ENCODE results near the gene IL17RD. TPM values are rescaled to one million over a fixed set of nuclear protein-coding genes. Genes with fewer than 3 reads are reported as not detected.

The IL17RD gene
- total RNA-seq, 1 donor from 2014 or later: 26.1 TPM

- H2AFZ ChIP-seq (replicated peaks): no peak overlapping the region
- H3K9ac ChIP-seq: no peak overlapping the region
- no peaks in the 10 kb centered on the region for H3K79me2 ChIP-seq (ENCODE audit: low read depth)
- no peaks in the 10 kb centered on the region for H4K20me1 ChIP-seq (ENCODE audit: low read depth)
- Mint-ChIP-seq H3K9me3 (no peaks in the 10 kb centered on the region), H3K36me3 (no peaks in the 10 kb centered on the region), H3K4me3 (peak overlapping the region; percentile 22), H3K4me1 (peaks cover 36% of the 10 kb centered on the region), H3K27me3 (ENCODE audit: insufficient read depth, low read depth) (peaks cover 4% of the 10 kb centered on the region), H3K27ac (no peak overlapping the region)
- H3K4me2 ChIP-seq: no peak overlapping the region
- H3K36me3 ChIP-seq: no peaks in the 10 kb centered on the region
- H3K27ac ChIP-seq: no peak overlapping the region
- peaks cover 18% of the 10 kb centered on the region for H3K4me1 ChIP-seq
- H3F3A ChIP-seq (ENCODE audit: low read depth): no peaks in the 10 kb centered on the region
- TF ChIP-seq EZH2phosphoT487 (IDR thresholded peaks at IDR 0.05): no peak
- TF ChIP-seq, protein P1, sequence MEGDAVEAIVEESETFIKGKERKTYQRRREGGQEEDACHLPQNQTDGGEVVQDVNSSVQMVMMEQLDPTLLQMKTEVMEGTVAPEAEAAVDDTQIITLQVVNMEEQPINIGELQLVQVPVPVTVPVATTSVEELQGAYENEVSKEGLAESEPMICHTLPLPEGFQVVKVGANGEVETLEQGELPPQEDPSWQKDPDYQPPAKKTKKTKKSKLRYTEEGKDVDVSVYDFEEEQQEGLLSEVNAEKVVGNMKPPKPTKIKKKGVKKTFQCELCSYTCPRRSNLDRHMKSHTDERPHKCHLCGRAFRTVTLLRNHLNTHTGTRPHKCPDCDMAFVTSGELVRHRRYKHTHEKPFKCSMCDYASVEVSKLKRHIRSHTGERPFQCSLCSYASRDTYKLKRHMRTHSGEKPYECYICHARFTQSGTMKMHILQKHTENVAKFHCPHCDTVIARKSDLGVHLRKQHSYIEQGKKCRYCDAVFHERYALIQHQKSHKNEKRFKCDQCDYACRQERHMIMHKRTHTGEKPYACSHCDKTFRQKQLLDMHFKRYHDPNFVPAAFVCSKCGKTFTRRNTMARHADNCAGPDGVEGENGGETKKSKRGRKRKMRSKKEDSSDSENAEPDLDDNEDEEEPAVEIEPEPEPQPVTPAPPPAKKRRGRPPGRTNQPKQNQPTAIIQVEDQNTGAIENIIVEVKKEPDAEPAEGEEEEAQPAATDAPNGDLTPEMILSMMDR (IDR thresholded peaks at IDR 0.05): no peak
- no peak for TF ChIP-seq EZH2 (IDR thresholded peaks at IDR 0.05)
- no peak overlapping the region for H3K4me3 ChIP-seq
- no peaks in the 10 kb centered on the region for H3K9me3 ChIP-seq (ENCODE audit: low read depth)
- no peak for DNase-seq (ENCODE audit: low spot score)
- H3K27me3 ChIP-seq: peaks cover 52% of the 10 kb centered on the region
Observed at GRCh38 chr3:57170946-57171345, 5.8 kb upstream of the IL17RD start.

- Mint-ChIP-seq H3K4me1 (peaks cover 40% of the 10 kb centered on the region), H3K36me3 (no peaks in the 10 kb centered on the region), H3K9me3 (no peaks in the 10 kb centered on the region), H3K27me3 (ENCODE audit: insufficient read depth, low read depth) (peaks cover 4% of the 10 kb centered on the region), H3K27ac (no peak overlapping the region), H3K4me3 (peak overlapping the region; percentile 36)
- peaks cover 55% of the 10 kb centered on the region for H3K27me3 ChIP-seq
- no peaks in the 10 kb centered on the region for H3F3A ChIP-seq (ENCODE audit: low read depth)
- H3K36me3 ChIP-seq: no peaks in the 10 kb centered on the region
- H3K4me2 ChIP-seq: peak overlapping the region; percentile 76
- peak overlapping the region; percentile 42 for H3K4me3 ChIP-seq
- H3K27ac ChIP-seq: no peak overlapping the region
- no peak overlapping the region for H3K9ac ChIP-seq
- H4K20me1 ChIP-seq (ENCODE audit: low read depth): no peaks in the 10 kb centered on the region
- DNase-seq (ENCODE audit: low spot score): peak; percentile 90
- TF ChIP-seq EZH2 (IDR thresholded peaks at IDR 0.05) (no peak), EZH2phosphoT487 (IDR thresholded peaks at IDR 0.05) (no peak)
- TF ChIP-seq, protein P1 (IDR thresholded peaks at IDR 0.05): peak; percentile 96
- H3K4me1 ChIP-seq: peaks cover 23% of the 10 kb centered on the region
- peak overlapping the region; percentile 97 for H2AFZ ChIP-seq (replicated peaks)
- H3K9me3 ChIP-seq (ENCODE audit: low read depth): no peaks in the 10 kb centered on the region
- no peaks in the 10 kb centered on the region for H3K79me2 ChIP-seq (ENCODE audit: low read depth)
Observed at GRCh38 chr3:57169872-57170623, 4.9 kb upstream of the IL17RD start.

DNA sequence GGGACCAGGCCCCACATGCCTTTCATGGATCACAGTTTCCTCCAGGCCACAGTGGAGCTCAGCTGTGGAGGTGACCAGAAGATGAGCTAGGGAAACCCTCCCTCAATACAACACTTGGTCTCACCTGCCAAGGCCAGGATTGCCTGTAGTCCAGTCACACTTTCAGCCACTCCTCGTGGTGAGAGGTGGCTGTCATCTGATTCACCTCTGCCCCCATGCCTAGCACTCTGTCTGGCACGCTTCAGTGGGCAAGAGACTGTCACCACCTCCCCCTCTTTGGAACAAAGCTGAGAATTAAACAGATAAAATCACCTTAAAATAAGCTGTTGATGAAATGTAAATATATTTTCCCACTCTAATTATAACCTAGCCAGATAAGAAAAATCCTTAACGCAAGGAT is 4.0 kb upstream of the IL17RD start:
- TF ChIP-seq, protein P1 (IDR thresholded peaks at IDR 0.05): no peak
- no peak for TF ChIP-seq EZH2phosphoT487 (IDR thresholded peaks at IDR 0.05)
- no peak for TF ChIP-seq EZH2 (IDR thresholded peaks at IDR 0.05)
- H3K27me3 ChIP-seq: peaks cover 59% of the 10 kb centered on the region
- H3K27ac ChIP-seq: no peak overlapping the region
- H3F3A ChIP-seq (ENCODE audit: low read depth): no peaks in the 10 kb centered on the region
- peaks cover 4% of the 10 kb centered on the region for H4K20me1 ChIP-seq (ENCODE audit: low read depth)
- H3K4me2 ChIP-seq: peak overlapping the region; percentile 76
- Mint-ChIP-seq H3K27me3 (ENCODE audit: insufficient read depth, low read depth) (peaks cover 4% of the 10 kb centered on the region), H3K9me3 (no peaks in the 10 kb centered on the region), H3K27ac (no peak overlapping the region), H3K36me3 (no peaks in the 10 kb centered on the region), H3K4me3 (no peak overlapping the region), H3K4me1 (peaks cover 40% of the 10 kb centered on the region)
- peaks cover 26% of the 10 kb centered on the region for H3K4me1 ChIP-seq
- no peak overlapping the region for H3K9ac ChIP-seq
- H3K9me3 ChIP-seq (ENCODE audit: low read depth): no peaks in the 10 kb centered on the region
- no peak for DNase-seq (ENCODE audit: low spot score)
- H3K4me3 ChIP-seq: no peak overlapping the region
- H2AFZ ChIP-seq (replicated peaks): no peak overlapping the region
- H3K36me3 ChIP-seq: no peaks in the 10 kb centered on the region
- peaks cover 6% of the 10 kb centered on the region for H3K79me2 ChIP-seq (ENCODE audit: low read depth)
